ENCODE measurements around the gene BHMT.
A peak's percentile ranks its signal among the peaks of the same experiment; 100 is the strongest.

Gene BHMT, protein sequence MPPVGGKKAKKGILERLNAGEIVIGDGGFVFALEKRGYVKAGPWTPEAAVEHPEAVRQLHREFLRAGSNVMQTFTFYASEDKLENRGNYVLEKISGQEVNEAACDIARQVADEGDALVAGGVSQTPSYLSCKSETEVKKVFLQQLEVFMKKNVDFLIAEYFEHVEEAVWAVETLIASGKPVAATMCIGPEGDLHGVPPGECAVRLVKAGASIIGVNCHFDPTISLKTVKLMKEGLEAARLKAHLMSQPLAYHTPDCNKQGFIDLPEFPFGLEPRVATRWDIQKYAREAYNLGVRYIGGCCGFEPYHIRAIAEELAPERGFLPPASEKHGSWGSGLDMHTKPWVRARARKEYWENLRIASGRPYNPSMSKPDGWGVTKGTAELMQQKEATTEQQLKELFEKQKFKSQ

DNA sequence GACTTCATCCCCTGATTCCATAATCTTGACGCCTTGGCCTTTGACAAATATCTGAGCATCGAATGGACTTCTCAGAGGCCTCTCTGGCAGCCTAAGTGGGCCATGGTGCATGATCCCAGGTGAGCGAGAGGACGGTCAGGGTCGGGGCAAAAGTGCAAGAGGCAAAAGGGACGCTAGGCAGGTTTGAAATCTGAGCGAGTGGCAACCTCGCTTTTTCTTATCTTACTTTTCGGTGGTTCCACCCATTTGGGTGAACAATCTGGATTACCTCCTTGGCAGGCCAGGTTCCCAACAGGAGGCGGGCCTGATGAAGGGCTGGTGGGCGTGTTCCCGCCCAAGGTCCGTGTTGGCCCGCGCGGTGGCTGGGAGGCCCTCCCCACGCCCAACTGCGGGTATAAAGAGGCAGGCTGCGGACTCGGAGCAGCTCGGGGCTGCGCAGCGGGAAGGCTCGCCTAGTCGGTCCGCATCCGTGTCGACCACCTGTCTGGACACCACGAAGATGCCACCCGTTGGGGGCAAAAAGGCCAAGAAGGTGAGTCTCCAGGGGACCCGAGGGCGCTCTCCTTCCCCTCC is at the start of gene BHMT:
Gene BHMT (plus strand): TSS at position 423 of the 573 bp plus-strand sequence. CDS start 77 bp downstream, at position 500.
- no peak for DNase-seq

DNA sequence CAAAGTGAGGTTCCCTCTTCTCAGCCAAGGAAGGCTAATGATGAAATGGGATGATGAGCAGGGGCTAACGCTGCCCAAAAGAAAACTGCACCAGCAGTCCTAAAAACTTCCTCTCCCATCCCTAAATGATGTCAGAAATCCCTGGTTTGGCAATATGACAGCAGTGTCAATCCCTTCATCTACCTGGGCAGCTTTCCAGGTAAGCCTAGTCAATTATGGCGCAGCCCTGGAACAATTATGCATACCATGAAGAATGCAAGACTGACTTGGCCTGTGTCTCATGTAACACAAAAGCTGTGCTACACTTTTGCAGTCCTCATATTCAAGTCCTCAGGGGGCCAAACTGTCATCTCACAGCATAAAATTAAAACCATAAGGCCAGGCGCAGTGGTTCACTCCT is 49.2 kb upstream of the BHMT start:
- peak; percentile 11 for DNase-seq

DNA sequence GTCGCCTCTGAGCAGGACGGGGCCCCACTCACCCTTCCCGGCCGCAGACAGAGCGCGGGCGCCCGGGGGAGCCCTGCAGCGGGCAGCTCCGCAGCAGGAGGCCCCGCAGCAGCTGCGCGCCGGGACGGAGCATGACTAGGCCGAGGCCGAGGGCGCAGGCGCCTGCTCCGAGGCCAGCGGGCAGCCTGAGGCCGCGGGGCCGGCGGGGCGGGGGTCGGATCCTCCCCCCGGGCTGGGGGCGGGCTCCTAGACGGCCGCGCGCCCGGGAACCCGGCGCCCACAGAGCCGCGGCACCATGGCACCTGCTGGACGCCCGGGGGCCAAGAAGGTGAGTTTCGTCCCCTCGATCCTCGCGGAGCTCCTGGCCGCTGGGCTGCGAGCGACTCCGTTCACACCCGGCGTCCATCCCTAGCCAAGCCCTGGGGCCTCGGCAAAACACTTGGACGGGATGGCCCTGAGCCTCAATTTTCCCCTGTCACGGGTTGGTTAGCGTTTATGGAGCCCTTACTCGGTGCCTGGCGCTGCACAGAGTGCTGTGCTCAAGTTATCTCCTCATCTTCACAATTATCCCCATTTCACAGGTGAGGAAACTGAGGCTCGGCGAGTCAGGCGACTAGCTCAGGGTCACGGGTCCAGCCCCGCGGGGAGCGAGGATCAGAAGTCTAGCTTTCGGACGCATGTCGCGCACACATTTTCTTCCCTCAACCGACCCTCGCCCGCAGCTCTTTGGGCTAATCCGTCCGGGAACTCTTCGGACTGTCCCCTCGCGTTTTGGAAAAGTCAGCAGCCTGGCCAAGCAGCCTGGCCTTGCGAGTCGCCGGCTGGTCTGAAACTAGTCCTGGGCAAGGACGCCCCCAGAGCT is 41.9 kb upstream of the BHMT start, which contains the start of the genes BHMT2 and DMGDH:
Gene BHMT2 (plus strand): TSS at position 280 of the 862 bp plus-strand sequence. CDS start 16 bp downstream, at position 296.
Gene DMGDH (minus strand): TSS at position 187 of the 862 bp plus-strand sequence. CDS start 54 bp downstream, at position 133.
- peak; percentile 30 for DNase-seq

DNA sequence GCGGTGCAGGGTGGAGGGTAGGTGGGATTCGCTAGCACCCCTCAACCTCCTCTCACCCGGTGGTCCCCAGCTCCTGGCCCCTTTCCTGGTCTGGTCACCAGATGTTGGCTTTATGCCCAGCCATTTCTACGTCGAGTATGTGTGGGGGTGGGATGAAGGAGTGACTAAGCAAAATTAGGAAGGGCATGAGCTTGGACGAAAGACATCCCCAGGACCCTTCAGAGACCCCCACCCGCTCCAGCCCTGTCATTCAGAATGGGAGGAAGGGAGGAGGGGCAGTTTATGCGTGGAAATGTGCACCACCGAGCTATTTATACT is 41.3 kb upstream of the BHMT start:
- DNase-seq: no peak

DNA sequence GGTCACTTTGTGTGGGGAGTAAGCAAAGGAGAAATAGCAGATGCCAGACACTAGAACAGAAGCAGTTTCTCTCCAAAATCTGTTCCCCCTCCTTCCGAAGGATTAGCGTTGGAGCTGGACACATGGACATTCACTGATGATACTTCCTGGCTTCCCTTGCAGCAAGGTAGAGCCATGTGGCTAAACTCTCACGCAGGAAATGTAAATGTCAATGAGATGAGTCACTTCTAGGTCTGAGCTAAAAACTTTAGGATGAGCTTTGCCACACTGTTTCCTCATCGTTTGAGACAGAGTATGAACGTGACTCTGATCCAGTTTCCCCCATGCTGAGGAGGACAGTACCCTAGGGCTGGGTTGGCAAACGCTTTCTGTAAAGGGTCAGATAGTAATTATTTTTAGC is 37.0 kb upstream of the BHMT start:
- DNase-seq: no peak

DNA sequence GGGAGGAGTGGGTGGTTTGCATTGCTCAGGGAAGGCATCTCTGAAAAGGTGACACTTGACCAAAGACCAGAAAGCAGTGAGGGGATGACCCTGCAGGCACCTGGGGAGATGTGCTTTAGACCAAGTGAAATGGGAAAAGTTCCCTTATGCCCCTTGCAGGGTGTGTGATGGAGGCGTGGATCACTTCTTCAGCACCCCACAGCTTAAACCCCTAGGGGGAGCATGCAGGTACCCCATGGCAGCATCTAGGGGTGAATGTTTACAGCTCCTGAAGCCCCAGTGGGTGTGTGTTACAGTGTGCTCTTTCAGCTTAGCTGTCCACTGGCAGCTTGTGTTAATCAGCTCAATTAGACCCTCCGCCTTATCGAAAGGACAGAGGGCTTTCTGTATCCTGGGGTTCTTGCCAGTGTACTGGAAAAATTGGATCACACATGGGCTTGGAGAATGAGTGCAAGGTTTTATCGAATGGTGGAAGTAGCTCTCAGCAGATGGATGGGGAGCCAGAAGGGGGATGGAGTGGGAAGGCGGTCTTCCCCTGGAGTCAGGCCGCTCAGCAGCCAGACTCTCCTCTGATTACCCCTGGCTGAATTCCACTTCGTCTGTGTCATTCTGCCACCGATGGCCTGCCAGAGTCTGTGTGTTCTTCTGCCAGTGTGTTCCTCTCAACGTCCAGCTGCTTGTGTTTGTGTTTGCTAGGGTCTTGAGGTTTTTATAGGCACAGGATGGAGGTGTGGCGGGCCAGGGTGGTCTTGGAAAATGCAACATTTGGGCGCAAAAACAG is 35.8 kb upstream of the BHMT start:
- DNase-seq: no peak

DNA sequence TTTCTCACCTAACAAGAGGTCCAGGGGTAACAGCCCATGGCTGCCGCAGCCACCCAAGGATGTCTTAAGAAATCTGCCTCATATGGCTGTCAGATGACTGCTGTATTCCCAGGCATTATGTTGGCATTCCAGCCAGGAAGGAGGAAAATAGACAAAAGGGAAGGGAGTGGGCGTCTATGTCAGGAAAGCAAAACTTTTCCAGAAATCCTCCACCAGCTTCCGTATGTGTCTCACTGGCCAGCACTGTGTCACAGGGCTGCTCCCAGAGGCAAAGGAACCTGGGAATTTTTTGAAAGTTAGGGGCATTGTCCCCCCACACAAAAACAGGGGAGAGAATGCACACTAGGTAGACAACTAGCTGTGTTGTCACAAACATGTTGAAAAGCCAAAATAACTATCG is 34.8 kb upstream of the BHMT start:
- DNase-seq: no peak

DNA sequence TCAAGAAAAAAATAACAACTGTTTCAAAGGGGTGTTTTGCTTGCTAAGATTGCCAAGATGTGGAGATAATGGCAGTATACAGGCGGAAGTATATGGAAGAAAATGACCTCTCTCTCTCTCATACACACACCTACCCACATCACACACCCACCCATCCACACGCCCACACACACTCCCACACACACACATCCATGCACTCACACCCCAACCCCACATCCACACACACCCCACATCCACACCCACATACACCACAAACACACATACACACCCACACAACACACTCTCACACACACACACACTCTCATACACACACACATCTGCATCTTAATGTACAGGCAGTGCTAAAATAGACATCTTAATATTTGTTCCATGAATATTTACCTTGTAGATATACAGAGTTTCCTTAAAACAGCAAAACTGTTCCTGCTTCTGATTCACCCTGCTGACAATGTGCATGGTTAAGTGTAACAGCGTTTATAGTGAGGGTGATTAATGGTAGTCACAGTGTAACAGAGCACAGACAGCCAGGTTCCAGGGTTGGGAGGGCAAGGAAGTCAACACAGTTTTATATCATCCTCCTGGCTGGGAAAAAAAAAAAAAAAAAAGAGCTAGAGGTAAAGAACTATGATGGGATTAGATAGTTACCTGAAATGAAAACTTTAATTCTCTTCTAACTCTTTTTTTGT is 33.8 kb upstream of the BHMT start:
- no peak for DNase-seq

DNA sequence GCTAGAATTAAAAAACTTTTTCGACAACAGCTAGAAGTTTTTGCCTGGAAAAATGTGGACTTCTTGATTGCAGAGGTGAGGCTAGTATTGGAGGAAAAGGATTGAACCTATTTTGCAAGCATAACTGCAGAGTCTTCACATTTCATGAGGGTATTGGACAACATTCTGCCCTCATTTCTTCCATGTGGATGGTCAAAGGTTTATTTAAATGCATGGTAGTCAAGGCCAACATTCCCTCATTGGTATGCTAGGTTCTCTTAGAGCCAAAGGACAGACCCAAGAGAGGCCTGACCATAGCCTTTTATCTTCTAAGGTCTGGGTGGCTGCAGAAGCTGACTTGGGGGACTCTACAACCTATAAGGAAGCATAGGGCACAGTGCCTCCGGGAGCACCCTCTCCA is 30.8 kb upstream of the BHMT start:
- no peak for DNase-seq

DNA sequence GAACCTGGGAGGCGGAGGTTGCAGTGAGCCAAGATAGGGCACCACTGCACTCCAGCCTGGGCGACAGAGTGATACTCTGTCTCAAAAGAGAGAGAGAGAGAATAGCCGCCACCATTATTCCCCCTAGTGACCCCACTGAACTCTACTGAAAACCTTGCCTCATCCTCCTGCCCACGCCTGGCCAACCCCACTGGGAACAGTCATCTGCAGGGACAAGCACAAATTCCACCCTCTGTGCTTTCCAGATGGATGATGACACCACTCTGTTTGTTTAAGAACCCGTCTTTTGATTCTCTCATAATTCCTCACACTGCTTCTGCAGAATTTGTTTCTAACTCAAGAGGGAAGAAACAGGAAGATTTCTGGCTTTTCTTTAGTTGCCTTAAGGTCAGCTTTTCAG is 29.8 kb upstream of the BHMT start:
- DNase-seq: no peak

DNA sequence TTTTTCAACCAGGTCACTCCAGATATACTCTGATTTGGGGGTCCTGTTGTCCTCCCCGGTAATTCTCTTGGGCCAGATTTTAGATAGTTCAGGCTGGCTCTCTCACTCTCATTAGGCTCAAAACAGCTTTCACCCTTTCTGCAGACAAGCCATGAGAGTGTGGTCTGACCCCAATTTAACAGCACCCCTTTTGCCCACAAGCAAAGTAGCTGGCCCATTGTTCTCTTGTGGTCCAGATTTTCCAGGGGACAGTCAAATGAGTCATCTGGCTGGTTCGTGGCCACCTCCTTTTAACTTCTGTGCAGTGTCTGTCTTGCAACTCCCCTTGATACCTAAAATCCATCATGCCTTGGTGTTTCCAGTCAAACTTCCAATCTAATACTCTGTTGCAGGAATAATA is 25.5 kb upstream of the BHMT start:
- DNase-seq: no peak

DNA sequence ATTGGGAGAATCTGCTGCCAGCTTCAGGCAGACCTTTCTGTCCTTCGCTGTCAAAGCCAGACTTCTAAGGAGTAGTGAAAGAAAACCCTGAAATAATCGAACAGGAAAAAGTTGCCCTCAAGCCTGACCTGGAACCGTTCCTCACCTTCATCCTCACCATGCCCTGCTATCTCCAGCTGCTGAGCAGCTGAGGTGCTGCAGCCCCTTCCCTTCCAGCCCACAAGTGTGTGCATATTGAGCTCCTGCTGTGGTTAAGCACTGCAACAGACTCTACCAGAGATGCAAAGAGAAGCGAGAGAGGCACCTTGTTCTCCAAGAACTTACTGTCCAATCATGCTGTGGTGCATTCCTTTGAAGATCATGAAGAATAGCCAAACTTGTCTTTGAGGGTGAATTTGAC is 23.1 kb upstream of the BHMT start:
- no peak for DNase-seq

DNA sequence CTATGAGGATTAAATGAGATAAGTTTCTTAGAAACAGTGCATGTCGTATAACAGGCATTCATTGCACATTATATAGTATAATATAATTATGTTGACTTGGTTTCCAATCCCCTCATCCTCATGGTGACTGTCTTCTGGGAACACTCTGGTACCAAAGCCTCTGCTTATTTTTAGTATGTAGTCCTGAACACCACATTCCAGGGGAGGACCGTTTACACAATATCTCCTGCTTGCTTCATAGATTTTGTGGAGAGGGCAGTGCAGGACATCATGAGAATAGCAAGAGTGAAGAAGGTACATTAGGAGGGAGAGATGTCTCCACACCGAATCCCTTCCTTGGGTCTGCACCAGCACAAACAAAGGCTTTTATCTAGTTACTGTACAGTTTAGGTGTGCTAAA is 20.5 kb upstream of the BHMT start:
- DNase-seq: no peak

DNA sequence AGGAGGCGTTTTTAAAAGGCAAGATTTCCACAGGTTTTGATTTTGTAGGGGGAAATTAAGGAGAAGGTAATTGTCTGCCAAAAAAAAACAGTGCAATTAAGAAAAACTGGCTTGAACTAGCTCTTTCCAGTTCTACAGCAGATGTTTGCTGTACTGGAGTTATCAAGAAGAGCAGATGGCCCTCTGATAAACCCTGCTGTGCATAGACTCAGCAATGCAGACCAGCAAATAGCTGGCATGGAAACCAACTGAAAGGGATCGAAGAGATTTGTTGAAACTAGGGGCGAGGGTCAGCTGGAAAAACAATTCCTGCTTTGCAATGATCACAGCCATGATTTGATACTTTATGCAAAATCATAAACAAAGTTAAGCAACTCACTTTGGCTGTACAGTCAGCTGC is 17.8 kb upstream of the BHMT start:
- peak; percentile 23 for DNase-seq

DNA sequence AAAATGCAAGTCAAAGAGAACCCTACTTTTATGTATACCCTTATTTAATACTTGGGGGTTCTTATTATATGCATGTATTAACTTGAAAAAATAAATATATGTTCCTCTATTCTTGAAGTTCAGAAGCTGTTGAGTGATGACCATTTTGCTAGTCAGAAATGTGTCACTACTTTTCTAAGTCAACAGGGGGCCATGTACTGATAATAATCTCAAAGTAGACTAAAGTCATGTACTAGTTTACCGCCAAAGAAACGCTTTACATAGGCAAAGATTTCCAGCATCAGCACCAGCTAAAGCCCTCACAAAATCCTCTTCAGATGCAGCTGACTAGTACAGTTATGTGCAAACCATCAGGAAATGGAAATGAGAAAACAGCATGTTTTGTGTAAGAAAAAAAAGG is 5.7 kb upstream of the BHMT start:
- DNase-seq: no peak

DNA sequence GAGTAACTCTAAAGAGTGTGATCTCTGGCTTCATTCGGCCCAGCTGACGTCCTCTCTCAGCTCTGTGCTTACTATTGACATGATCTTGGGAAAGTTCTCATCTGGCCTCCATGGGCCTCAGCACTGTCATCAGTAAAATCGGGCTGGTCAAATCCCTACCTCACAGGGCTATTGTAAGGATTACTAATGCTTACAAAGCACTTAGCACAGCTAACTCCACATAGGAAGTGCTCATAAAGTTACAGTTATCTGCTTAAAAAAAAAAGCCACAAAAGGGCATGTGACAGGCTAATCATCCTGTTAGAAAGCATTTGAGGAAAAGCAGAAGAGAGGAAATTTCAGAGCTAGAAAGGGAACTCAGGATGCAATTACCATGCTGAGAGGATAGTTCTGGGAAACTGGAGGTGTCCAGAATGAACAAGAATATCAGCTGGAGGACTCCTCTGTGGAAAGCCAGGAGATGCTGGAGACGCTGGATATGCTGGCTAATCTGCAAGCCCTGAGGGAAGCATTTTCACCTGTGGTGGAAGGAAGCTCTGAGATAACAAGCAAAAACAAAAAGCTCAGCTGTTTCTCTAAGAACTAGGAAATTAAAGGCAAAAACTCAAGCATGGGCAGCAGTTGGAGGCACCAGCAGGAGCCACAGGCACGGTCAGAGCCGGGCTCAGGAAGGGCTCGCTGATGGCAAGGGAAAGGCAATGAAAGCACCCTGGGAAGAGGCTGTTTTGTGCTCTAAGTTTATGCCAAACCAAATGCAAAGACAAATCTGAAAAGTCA is 4.4 kb upstream of the BHMT start:
- no peak for DNase-seq

DNA sequence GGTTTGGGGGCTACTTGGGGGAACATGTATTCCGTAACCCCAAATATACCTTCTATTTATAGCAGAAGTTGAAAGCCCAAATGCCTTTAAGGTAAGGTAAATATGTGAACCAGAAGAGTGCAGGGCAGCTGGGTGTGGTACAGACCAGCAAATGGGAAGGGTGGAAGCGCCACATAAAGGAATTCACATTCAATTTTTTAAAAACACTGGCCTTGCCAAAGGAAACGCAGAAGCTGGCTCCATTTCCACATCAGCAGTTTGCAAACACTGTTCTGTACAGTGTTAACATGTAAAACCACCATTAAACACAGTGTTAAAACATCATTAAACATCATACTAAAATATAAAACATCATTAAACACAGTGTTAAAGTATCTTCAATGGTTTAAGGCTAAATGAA is 3.5 kb upstream of the BHMT start:
- no peak for DNase-seq

DNA sequence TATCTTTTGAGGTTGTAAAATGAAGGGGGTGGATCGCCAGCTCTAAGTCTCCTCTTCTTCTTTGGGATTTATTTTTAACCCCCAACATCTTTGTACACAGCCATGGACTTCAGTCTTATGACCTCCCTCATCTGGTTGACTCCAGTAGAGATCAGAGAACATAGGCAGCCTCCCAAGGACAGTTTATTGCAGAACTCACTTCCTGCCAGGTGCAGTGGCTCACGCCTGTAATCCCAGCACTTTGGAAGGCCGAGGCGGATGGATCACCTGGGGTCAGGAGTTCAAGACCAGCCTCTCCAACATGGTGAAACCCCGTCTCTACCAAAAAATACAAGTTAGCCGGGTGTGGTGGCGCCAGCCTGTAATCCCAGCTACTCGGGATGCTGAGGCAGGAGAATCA is 2.8 kb upstream of the BHMT start:
- DNase-seq: no peak

DNA sequence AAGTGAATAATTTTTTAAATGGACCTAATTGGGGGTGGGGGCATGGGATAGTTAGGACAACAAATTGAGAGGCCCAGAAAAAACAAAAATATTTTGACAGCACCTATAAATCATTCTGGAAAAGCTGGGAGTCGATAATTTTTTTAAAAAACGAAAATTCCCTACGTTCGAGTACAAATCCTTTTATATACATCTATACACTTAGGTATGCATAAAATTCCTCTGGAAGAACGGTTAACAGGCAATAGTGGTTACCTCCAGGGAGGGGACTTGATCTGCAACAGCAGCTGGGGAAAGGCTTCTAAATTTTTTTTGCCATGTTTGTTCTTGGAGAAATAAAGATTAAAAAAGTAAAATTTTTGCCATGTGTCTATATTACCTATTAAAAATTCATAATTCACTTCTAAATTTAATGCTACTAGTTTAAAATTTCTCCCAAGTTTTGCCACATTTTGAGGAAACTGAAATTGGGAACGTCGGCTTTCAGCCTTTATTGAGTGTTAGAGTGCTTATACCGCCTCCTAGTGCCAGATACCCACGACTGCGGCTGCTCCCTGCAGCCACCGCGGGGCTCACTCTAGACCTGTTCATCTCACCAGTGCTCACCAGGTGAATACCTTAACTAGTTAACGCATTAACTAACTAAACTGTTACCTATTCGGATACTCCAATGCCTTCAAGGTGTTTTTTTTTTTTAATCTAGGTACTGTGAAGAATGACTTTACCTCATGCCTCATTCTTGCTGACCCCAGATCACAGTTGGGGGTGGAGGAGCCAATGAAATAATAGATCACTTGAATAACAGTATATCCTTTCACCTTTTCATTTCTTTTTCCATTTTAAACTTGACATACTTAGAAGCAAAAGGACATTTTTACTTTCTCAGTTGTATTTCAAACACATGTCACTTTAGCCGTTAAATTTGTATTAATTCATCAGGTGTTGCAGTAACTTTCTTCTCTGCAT is 1.8 kb upstream of the BHMT start:
- DNase-seq: no peak
